ENCODE data around the gene ZNF503.
"Not testable (repeated sequence)": the region's sequence is repeated elsewhere in the genome, so short reads cannot be mapped to it uniquely, and the experiment has no call there.

The ZNF503 gene

DNA sequence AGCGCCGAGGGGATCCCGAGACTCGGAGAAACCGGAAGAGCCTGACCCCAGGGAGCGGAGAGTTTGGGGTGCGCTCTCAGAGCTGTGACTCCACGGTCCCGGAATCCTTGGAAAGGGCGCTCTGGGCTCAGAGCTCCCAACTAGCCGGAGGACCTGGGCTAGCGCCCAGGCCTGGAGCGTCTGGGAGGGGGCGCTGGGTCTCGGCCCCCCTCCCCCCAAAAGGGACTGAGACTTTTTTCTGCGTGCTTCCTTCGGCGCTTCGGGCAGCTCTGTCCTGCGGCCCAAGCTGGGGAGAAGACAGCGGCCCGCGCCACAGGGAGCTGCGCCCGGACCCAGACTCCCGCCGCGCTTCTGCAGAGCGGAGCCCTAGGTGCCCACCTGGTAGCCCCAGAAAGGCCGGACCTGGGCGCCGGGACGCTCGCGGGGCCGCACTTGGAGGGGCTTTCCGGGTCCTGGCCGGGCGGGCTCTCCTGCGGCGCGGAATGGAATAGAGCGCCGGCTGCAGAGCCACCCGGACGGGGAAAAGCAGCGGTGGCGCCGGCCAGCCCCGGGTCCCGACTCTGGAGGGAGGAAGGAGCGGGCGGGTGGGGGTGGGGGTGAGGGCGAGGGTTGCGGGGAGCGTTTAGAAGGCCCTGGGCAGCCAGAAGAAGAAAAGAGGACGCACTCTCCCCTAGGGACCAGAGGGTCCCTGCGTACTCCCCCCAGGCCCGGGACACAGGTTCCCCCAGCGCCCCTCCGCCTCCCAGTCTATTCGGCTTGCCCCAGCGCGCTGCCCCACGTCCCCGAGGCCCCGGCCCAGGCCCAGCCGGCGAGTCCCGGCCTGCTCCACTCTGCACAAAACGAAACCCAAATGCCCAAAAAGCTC lies 4.7 kb downstream of the ZNF503 start:
- DNase-seq (ENCODE audit: low read depth in 1 of 2, low spot score in 1 of 2): no peak

DNA sequence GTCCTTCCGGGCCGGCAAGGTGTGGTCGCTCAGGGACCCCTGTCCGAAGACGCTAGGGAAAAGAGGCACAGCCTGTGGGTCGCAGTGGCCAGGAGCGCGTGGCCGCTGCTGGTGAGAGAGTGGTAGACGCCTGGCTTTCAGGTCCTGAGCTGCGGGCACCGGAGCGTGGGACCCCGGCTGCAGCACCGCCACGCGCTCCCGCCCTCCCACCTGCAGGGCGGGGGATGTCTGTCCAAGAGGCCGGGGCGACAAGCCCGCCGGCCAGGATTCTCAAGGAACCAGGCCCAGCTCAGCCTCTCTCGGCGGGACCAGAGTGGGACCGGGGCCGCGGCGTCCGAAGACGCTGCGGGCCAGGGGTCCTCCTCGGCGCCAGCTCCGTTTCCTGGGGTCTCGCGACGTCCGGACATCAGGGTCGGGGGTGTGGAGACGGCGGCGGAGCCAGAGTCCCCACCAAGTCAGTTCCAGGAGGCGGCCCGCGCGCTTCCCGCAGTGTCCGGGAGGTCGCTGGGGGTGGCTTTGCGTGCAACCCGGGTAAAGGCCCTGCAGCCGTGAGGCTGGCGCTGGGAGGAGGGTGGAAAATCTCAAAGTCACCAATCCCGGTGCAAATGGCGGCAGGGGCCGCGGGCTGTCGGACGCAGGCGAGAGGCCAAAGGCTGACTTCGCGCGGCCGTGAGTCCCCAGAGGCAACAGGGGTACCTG lies 5.5 kb downstream of the ZNF503 start:
- DNase-seq (ENCODE audit: low read depth in 1 of 2, low spot score in 1 of 2): no peak

DNA sequence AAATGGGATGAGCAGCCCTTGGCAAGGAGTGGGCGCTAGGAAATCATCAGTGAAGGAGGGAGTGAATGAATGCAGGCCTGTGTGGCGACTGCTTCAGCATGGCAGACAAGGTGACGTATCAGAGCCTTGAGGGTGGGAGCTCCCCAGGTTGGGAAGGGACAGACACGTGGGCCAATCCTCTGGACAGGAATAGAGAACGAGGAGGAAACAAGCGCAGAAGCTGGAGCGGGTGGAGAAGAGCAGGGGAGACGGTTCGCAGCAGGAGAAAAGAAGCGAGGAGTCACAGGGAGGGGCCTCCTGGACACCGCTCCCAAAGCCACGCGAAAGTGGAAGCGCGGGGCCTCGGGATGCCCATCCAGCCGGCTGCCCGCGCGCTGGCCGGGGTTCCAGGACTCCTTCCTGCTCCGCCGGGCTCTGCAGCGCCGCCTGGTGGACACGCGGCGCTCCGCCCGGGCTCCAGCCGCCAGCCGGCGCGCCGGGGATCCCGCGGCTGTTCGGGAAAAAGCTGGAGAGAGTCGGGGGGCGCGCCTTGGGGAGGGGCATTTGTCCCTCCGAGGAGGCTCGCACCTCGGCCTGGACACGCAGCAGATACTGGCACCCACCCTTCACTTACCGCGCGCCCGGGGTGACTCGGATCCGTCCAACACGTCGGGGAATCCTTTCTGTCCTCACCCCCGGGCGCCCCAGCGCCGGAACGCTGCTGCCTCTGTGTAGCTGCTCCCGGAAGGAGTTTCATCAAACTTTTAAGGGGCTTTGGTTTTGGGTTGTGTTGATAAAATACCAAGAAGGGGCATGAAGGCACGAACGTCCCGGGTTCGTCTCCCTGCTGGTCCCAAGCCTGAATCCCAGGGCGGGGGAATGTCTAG lies 6.3 kb downstream of the ZNF503 start:
- DNase-seq (ENCODE audit: low read depth in 1 of 2, low spot score in 1 of 2): no peak

DNA sequence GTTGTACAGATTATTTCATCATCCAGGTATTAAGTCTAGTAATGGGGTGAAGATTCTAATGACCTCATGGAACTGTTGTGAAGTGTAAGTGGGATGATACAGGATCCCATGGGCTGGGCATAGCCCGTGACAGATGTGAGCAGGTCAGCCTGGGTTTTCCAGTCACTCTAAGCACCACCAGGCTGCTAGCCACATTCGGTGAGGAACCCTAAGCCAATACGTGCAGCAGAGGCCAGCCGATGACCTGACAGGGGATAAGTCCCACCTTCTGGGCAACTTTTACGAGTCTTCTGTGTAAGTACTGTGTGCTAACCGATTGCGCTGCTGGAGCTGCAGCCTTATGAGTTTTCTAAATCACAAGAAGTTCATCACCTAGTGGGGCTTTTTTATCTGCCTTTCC lies 7.3 kb downstream of the ZNF503 start:
- no peak for DNase-seq (ENCODE audit: low read depth in 1 of 2, low spot score in 1 of 2)

DNA sequence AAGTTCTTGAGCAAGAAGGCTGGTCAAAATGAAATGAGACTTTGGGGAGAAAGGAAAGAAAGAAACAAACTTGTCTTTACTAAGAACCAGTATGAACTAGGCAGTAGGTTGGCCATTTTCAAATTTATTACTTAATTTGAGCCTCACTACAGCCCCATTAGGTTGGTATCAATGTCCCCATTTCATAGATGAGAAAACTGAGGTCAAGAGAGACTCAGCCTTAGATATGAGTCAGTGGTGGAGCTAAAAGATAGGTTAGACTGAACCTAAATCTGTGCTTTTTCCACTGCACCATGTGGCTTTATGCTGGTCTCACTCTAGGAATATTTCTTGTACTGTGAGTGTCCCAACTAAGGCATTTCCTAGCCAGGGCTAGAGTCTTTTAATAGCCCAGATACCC lies 8.8 kb downstream of the ZNF503 start:
- DNase-seq (ENCODE audit: low read depth in 1 of 2, low spot score in 1 of 2): no peak

DNA sequence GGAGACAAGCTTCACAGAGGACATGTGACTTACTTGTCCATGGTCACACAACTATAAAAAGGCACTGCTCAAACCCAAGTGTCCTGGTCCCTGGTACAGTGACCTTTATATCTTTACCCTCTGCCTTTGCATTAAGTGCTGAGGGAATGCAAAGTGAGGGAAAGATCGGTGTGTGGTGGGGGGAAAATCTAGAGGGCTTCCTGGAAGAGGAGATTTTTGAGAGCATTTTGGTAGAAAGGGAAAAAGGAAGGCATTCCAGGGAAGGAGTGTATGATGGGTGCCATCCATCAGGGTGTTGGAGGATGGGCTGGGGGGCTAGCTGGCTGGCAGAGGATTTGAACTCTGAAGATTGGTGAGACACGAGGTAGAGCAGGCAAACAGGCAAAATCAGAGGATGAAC lies 9.3 kb downstream of the ZNF503 start:
- no peak for DNase-seq (ENCODE audit: low read depth in 1 of 2, low spot score in 1 of 2)

DNA sequence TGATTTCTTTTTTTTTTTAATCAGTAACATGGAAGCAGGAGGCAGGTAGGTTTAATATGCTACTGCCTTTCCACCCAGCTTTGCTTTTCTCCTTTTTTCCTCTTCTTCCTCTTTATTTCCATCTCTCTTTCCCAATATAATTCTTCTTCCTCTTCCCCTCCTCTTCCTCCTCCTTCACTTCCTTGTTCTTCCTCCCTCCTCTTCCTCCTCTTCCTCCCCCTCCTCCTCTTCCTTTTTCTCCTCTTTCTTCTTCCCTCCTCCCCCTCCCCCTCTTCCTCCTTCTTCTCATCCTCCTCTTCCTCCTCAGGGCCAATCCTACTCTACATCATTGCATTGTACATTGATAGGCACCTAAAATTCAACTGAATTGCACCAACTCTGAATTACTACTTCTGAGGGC lies 11.4 kb downstream of the ZNF503 start:
- no peak for DNase-seq (ENCODE audit: low read depth in 1 of 2, low spot score in 1 of 2)

DNA sequence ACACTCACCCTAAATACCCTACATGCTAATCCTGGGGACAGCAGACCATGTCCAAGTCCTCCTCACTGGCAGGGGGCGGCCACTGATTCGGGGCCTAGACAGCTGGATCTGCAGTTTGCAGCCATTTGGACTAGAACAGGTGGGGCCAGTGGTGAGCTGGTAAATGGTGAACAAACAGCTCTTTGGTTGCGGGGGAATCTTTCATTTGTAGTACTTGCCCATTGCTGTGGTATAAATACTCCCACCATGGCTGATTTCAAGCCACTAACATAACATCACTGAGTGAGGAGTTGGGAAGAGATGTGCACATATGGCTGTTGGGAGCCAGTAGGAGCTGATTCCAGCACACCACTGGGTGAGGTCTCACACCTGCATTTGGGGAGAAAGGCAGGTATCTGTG lies 13.5 kb downstream of the ZNF503 start:
- no peak for DNase-seq (ENCODE audit: low read depth in 1 of 2, low spot score in 1 of 2)

DNA sequence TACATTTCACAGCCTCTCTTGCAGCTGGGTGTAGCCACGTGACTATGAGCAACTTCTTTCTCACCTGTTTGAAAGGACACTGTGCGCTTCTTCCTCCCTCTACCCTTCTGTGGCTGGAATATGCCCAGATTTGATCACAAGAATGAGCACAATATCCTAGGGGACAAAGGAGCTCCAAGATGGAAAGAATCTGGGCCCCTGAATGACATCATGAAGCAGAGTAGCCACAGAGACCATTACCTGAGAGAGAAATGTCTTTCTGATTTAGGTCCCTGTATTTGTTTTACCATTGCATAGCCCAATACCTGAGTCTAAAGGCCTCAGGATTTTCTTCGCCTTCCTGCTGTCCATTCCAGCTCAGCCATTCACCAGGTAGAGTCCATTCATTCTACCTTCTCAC lies 15.4 kb downstream of the ZNF503 start:
- no peak for DNase-seq (ENCODE audit: low read depth in 1 of 2, low spot score in 1 of 2)

DNA sequence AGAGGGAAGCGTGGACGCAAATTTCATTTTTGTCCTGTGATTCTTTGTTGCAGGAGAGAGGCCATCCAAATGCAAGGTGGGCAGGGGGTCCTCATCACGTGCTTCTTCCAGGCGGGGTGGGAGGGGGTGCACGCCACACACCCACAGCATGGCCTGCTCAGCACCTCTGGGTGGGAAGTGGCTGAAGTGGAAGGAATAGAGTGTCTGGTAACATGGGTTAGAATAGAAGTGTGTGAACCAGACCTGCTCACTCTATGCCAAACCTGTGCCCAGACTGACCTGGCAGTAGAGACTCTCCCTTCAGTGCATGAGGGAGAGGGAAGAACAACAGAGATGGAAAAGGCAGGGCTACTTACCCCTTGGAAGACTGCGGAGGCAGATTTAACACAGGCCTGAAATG lies 21.7 kb downstream of the ZNF503 start:
- DNase-seq (ENCODE audit: low read depth in 1 of 2, low spot score in 1 of 2): no peak

DNA sequence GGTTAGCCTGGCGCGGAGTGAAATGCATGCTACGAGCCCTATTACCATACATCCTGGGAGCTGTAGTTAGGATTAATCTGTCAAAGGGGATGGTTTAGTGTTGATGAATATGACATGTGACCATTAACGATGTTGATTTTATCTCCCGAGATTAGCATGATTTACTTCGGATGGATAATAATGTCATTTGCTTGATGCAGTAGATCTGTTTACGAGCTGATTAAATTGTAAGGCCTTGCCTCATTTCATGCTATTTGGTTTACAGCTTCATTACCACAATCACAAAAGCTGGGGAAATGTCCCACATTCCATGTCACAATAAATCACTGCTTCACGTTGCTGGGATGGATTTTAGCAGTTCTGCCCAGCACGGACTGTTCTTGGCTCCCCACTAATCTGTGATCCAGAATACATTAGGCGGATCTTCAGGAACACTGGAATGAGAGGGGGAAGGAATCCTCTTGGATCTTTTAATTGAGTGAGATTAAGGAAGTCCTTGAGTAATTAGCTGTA lies 22.3 kb downstream of the ZNF503 start:
- DNase-seq (ENCODE audit: low read depth in 1 of 2, low spot score in 1 of 2): no peak

DNA sequence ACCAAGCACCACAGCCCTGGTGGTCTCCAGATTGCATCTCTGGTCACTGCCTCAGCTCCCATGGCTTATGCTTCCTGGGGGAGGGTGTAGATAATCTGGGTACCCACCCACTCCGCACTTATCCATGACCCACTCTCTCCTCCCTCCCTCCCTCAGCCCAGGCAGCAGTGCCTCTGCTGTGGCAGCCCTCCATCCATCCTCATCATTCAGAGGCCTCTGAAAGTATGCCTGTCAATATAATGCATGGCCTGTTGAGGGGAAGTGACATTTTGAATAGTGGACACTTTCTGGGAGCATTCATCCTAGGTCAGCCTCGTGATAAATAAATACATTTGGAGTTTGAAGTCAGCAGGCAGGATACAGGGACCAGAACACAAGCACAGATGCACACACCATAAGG lies 23.2 kb downstream of the ZNF503 start:
- DNase-seq (ENCODE audit: low read depth in 1 of 2, low spot score in 1 of 2): no peak

DNA sequence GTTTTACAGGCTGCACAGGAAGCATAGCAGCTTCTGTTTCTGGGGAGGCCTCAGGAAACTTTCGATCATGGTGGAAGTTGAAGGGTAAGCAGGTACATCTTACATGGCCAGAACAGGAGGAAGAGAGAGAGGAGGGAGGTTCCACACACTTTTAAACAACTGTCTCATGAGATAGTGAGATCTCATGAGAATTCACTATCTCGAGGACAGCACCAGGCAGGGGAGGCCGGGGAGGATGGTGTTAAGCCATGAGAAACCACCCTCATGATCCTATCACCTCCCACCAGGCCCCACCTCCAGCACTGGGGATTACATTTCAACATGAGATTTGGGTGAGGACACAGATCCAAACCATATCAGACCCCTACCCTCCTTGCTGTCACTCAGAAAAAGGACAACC lies 23.7 kb downstream of the ZNF503 start:
- no peak for DNase-seq (ENCODE audit: low read depth in 1 of 2, low spot score in 1 of 2)

DNA sequence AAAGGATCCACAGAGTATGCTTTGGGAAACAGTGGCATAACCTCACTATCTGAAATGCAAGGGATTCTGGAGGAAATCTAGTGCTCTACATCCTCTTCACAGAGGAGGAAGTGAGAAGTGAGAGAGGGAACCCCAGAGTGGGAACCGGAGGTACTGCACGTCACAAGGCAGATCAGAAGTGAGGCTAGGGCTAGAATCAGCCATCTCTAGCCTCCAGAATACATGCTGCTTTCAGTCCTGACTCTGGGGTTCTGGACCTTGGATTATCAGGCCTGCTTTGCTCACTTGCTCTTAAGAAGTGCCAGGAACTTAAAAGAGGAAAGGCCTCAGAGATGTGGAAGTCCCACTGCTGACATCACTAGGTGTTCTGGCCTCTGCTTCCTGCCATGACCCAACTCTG lies 25.7 kb downstream of the ZNF503 start:
- no peak for DNase-seq (ENCODE audit: low read depth in 1 of 2, low spot score in 1 of 2)

DNA sequence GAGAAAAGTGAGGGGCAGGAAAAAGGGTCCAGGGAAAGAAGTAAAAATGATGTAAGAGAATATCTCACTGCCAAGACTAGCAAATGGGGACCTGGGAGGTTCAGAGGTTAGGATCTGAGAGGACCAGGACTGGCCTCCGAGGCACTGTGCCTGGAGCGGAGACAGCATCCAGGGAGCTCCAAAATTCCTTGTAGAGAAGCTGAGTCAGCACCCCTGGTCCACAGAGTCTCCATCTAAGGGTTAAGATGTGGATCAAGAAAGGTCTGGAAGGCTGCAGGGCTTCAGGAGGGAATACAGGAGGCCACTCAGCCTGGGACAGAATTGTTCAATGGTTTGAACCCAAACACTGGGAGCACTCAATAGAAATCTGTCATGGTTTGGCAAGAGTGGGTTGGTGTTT lies 30.6 kb downstream of the ZNF503 start:
- DNase-seq (ENCODE audit: low read depth in 1 of 2, low spot score in 1 of 2): no peak

DNA sequence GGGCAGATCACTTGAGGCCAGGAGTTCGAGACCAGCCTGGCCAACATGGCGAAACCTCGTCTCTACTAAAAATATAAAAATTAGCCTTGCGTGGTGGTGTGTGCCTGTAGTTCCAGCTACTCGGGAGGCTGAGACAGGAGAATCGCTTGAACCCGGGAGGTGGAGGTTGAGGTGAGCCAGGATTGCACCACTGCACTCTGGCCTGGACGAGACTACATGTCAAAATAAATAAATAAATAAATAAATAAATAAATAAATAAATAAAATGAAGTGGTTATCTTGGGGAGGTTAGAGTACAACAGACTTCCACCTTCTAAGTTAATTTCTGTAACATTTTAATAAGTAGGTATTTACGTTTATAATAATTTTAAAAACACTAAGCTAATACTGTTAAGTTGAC lies 31.7 kb downstream of the ZNF503 start:
- not testable (repeated sequence) for DNase-seq (ENCODE audit: low read depth in 1 of 2, low spot score in 1 of 2)

DNA sequence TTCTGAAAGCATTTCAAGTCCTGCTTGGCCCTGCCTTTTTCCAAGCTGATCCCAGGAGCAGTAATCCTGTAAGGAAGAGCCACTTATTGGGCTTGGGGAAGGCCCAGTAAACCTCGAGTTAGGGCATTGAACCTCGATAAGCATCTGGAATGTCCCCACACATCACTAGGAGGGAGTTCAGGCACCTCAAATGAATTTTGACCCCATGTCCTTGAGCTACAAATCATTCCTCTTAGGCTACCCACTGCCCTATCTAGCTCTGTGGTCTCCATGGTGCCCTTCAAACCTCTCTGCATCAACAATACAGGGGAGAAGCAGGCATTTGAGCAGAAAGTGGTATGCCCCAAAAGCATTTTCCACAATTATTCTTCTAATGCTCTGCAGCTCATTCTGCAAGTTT lies 33.7 kb downstream of the ZNF503 start:
- DNase-seq (ENCODE audit: low read depth in 1 of 2, low spot score in 1 of 2): no peak

DNA sequence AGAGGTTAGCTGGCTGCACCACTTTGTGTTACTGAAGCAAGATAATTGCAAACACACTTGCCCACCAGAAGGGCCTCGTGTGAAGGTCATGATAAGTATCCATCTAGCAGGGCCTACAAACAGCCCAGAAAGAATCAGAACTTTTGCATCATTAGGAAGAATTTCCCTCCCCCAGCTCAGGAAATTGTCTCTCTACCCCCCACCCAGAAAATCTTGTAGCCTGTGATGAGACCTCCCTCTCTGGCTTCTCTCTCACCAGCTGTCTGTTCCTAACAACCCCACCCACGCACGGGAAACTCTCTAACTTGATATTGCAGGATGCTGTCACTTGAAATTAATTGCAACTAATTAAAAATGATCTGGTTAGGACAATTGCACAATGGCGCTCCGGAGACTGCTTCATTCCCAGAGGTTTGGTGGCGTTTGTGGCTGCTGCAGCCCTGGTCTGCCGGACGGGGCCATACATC lies 34.5 kb downstream of the ZNF503 start:
- DNase-seq (ENCODE audit: low read depth in 1 of 2, low spot score in 1 of 2): no peak

DNA sequence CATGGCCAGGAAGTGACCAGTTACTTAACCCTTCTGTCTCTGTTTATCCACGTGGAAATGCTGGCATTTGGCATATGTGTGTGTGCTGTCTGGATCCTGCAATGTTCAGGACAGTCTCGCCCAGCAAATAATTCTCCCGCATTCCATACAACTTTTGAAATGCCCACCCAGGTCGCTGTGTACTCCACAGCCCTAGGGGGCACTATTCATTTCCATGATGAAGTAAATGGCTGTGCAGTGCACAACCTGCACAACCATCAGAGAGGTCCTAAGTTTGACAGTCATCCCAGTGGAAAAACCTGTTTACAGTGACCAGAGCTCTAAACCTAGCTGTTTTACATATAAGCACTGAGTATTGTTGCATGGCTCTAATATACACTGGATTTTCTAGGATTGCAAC lies 38.1 kb downstream of the ZNF503 start:
- DNase-seq (ENCODE audit: low read depth in 1 of 2, low spot score in 1 of 2): no peak

DNA sequence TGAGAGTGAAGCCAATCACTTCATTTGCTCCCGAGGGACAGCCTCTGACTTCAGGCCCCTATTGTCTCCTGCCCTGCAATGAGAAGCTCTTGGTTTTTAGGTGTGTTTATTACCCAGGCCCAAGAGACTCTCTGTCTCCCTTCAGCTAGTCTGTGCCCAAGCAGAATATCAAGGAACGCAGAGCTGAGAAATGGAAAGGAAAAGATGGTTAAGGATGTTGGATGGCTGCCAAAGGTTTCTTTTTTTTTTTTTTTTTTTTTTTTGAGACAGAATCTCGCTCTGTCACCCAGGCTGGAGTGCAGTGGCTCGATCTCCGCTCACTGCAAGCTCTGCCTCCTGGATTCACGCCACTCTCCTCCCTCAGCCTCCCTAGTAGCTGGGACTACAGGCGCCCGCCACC lies 41.7 kb downstream of the ZNF503 start:
- DNase-seq (ENCODE audit: low read depth in 1 of 2, low spot score in 1 of 2): not testable (repeated sequence)

DNA sequence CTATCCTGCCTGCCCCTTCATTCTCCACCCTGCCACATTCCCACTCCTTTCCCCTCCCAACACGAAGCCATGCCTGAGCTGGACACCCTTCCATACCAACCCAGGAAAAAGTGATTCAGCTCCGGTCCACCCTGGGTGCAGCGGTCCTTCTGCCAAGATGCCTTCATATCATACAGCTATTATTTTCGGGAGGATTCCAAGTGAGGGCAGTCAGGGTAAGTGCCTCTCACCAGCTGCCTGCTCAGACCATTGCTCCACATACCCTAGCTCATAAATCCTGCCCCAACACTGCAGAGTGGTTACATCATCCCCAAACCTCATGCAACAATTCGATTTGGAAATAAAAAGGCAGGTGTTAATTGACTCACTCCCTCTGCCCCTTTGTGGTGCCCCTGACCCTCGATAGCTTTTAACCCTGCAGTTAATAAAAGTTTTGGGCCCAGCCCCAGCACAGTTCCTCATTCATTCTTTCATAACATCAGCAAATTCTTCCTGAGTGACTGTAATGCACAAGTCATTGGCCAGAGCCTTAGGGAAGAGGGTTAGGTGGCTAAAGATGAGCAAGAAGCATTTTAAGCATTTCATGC lies 42.6 kb downstream of the ZNF503 start:
- no peak for DNase-seq (ENCODE audit: low read depth in 1 of 2, low spot score in 1 of 2)

Data from stimulated activated CD4-positive, alpha-beta T cell treated with anti-CD3 and anti-CD28 coated beads, Interleukin-15, amount 100 ng/mL, for 1 hour (primary cell).